GM12891 (cell line): ENCODE results near the gene GRN.

ENCODE experiments used
- PAX5 ChIP-seq: IDR thresholded peaks from 2 replicates; pipeline ENCODE4 v1.6.1; 2011; ENCODE audit warnings: low read length, moderate library complexity, mild to moderate bottlenecking; ENCODE audit not compliant: insufficient read depth, severe bottlenecking
- POLR2A ChIP-seq: IDR thresholded peaks from 2 replicates; pipeline ENCODE4 v1.6.1; 2011; ENCODE audit warnings: low read depth, low read length, control low read depth
- POLR2AphosphoS5 ChIP-seq: IDR thresholded peaks from 2 replicates; pipeline ENCODE4 v1.6.1; 2011; ENCODE audit warnings: low read depth, low read length, control low read depth
- SPI1 ChIP-seq: IDR thresholded peaks from 2 replicates; pipeline ENCODE4 v1.6.1; 2011; ENCODE audit warnings: low read depth, low read length, control low read depth
- TAF1 ChIP-seq: IDR thresholded peaks from 2 replicates; pipeline ENCODE4 v1.6.1; 2011; ENCODE audit warnings: low read depth, low read length, control low read depth

GRCh38 chr17:44333371-44333770 is 11.7 kb upstream of the GRN start:
- TF ChIP-seq POLR2AphosphoS5 (no peak), POLR2A (no peak), TAF1 (no peak), PAX5 (no peak), SPI1 (no peak)
